Activated T-helper 1 cell treated with Interleukin-2 at 50 U/mL for 16 hours (primary cell): Measurements from ENCODE around the gene STT3A.
A peak's percentile ranks its signal among the peaks of the same experiment; 100 is the strongest.

Source experiments
- DNase-seq: peaks from one replicate; pipeline ENCODE4 v3.0.0-alpha.2; 2020; ENCODE audit warnings: low read depth

Gene STT3A

GRCh38 chr11:125588505-125588904 is 4.1 kb upstream of the STT3A start:
- no peak for DNase-seq

DNA sequence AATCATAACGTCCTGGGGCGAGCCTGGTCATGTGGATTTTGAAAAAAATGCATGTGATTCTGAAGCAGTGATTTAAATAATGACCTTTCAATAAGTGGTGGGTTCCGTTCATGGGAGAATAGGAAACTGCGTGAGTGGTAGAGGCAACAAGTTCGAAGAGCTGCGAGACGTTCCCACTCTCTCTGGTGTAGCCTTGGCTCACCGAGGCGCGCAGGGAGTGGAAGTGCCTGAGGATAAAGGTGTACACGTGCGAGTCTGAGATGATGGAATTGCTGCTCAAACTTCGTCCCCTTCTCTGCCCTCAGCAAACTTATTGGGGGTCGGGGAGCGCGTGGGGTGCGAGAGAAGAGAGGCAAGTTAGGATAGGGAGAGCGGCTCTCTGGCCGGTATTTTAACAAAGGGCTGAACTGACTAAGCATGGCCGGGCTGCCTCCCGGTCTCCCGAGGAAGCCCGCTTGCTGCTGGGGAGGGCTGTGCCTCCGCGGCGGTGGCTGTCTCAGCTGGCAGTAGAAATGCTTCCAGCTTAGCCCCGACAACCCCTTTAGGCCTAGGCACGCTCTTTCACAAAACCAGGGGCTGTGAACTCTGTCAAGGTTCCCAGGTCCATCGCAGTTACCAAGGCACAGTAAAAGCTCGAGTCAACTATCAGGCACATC is 875 bp upstream of the STT3A start:
- peak; percentile 9 for DNase-seq

GRCh38 chr11:125593114-125593820 is 615 bp downstream of the STT3A start:
- no peak for DNase-seq

- DNase-seq, result no peak
Measured at GRCh38 chr11:125594958-125595357, 2.3 kb downstream of the STT3A start.

DNA sequence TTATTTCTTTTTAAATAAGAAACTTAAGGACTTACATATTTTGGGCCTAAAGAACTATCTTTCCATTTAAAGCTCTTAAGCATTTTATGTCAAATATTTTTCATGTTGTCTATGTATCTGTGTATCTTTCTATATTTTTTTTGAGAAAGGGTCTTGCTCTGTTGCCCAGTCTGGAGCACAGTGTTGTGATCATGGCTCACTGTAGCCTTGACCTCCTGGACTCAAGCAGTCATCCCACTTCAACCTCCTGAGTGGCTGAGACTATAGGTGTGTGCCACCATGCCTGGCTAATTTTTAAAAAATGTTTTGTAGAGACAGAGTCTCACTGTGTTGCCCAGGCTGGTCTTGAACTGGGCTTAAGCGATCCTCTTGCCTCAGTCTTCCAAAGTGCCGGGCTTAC is 8.0 kb downstream of the STT3A start:
- no peak for DNase-seq

DNA sequence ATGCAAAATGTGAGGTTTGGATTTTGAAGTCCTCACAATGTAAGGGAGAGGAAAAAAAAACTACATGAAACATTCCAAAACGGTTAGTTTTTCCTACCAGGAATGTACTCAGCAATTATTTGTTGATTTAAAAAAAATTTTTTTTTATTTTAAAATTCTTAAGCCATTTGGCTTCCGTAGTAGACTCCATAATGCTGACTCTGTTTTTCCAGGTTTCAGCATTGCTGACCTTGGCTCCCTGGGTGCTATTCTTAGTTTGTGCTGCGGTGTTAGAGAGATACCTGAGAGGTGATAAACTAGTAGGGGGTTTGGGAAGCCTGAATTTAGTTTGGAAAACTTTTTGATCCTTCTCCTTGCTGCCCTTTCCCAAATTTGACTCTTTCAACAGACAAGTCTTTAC is 10.6 kb downstream of the STT3A start:
- no peak for DNase-seq

GRCh38 chr11:125605417-125605816 is 12.8 kb downstream of the STT3A start:
- no peak for DNase-seq

DNA sequence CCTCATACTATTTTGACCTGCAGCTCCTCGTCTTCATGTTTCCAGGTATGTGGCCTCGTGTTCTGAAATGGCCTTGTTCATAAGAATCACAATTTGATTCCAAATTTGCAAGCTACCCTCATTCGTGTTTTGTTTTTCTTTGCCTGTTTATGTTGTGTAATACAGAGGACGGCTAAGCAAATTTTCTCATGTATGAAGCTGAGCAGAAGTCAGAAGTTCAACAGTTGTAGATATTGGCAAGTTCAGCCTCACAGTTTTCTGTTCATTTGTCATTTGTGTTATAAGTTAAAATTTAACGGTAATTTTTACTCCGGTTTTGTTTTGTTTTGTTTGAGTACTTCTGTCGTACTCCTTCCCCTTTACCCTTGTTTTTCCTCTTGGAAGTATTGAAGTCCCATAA is 16.9 kb downstream of the STT3A start:
- DNase-seq, result no peak

DNA sequence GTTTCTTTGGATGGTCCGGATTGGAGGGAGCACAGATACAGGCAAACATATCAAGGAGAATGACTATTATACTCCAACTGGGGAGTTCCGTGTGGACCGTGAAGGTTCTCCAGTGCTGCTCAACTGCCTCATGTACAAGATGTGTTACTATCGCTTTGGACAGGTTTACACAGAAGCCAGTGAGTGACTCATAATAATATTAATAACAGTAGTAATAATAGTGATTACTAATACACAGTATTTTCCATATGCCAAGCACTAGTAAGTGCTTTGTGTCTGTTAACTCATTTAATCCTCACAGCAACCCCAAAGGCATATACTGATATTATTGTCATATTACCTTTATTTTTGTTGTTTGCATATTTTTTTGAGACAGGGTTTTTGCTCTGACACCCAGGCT is 25.7 kb downstream of the STT3A start:
- no peak for DNase-seq

DNA sequence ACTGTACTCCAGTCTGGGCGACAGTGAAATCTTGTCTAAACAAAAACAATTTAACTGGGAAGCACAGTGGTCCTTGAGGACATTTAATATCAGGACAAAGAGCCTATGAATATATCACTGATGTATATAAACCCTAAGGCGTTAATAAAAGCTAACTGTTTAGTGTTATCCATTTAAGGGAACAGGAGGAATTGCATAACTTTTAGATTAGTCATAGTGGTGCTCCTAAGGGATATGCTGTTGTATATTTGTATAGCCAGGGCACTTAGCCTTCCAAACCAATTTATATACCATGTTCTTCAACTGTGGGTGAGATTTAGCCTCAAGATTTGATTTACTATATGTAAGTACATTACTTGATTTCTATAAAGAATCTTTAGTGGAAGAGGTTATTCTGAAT is 29.3 kb downstream of the STT3A start:
- DNase-seq, result no peak

GRCh38 chr11:125623064-125623463 is 30.4 kb downstream of the STT3A start:
- no peak for DNase-seq

DNA sequence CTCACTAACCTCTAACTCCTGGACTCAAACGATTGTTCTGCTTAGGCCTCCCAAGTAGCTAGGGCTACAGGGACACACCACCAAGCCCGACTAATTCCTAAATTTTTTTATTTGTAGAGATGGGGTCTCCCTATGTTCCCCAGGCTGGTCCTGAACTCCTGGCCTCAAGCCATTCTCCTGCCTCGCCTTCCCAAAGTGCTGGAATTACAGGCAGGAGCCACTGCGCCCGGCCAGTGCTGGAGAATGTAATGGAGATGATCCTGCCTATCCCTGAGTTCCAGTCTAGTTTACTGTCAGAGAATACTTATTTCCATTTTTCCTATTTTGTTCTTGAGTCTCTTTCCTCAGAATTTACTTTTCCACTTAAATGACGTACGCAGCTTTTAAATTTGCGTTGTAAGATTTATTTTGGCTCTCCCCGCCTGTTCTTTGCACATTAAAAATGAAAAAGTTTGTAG is 32.1 kb downstream of the STT3A start, which contains the start of gene CHEK1:
Gene CHEK1, plus strand, starts transcription at position 408 of the 458 bp plus-strand sequence. CDS start 1,606 bp downstream, outside the sequence.
- no peak for DNase-seq

DNA sequence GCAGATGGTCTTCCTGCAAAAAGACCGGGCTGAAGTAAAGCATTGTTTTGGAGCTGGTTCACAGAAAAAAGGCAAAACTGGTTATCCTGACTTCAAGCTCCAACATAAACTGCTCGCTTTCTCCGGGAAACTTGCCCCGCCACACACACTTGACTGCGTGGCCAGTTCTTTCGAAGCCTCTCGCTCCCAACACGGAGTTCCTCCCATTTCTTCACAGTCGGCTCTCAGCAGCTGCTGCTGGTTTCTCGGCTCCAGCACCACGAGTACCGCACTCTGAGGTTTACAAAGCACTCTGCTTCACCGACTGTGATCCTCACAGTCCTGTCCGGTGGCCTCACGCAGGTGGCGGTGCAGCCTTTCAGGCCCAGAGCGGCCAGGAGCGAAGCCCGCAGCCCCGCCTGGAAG is 32.6 kb downstream of the STT3A start:
- DNase-seq, result no peak

- peak; percentile 68 for DNase-seq
Measured at GRCh38 chr11:125625630-125626287, 33.1 kb downstream of the STT3A start.

DNA sequence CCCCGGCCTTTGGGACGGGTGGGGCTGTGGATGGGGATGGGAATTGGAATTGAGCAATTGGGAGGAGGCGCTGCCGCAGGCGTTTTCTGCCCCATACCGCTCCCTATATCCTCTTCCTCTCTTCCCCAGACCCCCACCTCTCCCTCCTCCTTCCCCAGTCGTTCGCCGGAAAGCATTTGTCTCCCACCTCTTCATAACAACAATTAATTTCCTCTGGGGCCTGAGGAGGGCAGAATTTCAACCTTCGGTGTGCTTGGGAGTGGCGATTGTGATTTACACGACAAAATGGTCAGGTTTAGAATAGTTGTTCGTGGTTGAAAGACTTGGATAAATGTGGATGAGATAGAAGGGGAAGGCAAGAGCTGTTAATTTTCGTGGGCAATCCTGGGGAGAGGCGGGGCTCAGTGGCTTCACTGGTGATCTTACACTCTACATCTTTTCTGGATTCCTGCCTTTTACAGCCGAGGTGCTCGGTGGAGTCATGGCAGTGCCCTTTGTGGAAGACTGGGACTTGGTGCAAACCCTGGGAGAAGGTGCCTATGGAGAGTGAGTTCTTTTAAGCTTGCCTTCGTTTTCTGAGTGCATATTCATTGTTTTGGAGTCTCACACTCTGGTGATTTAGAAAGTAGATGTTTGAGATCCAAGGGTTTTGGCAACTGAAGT is 33.8 kb downstream of the STT3A start:
- DNase-seq, result no peak

GRCh38 chr11:125627236-125627910 is 34.7 kb downstream of the STT3A start:
- DNase-seq, result no peak

- no peak for DNase-seq
Measured at GRCh38 chr11:125637840-125638239, 45.2 kb downstream of the STT3A start.

GRCh38 chr11:125638315-125638714 is 45.7 kb downstream of the STT3A start:
- no peak for DNase-seq

DNA sequence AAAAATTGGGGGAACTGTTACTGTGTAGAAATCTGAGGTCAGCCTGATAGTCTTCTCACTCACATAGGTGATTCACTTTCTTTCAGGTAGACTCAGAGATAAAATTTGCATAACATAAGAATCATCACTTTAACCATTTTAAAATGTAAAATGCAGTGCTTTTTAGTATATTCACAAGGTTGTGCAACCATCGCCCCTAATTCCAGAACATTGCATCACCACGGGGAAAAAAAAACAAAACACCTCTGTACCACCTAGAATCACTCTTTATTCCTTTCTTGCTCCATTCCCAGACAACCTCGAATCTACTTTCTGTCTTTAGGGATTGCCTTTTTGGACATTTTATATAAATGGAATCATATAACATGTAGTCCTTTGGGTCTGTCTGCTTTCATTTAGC is 53.2 kb downstream of the STT3A start:
- DNase-seq, result no peak

- DNase-seq, result no peak
Measured at GRCh38 chr11:125649465-125650166, 57.0 kb downstream of the STT3A start.

DNA sequence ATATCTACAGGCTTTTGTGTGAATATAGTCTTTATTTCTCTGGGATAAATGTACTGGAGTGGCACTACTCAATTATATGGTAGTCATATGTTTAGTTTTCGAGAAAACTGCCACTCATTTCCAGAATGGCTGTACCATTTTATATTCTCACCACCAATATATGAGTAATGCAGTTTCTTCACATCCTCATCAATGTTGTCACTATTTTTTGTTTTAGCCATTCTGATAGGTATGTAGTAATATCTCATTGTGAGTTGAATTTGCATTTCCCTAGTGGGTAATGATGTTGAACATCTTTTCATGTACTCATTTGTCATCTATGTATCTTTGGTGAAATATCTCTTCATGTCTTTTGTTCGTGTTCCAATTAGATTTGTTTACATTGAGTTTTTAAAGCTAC is 70.0 kb downstream of the STT3A start:
- DNase-seq, result no peak
